ENCODE results near the gene FANCI.
"Not testable (repeated sequence)": the region's sequence is repeated elsewhere in the genome, so short reads cannot be mapped to it uniquely, and the experiment has no call there.

GRCh38 chr15:89250142-89250541 lies 6.4 kb downstream of the FANCI start:
- not testable (repeated sequence) for TF ChIP-seq CTCF (IDR thresholded peaks at IDR 0.05; ENCODE audit: low read length); EZH2 (optimal IDR thresholded peaks at IDR 0.05; ENCODE audit: low read depth, low read length)
